Activated naive CD4-positive, alpha-beta T cell (primary cell): ENCODE data around the gene BTF3L4.
A peak's percentile ranks its signal among the peaks of the same experiment; 100 is the strongest.
"Not testable (repeated sequence)": the region's sequence is repeated elsewhere in the genome, so short reads cannot be mapped to it uniquely, and the experiment has no call there.

Experiments used
- DNase-seq, 4 experiments: peaks; one replicate each; lab custom pipeline; 2025; lab: John Stamatoyannopoulos, UW

The BTF3L4 gene

GRCh38 chr1:52056163-52056936 lies at the start of gene BTF3L4:
TSS of gene BTF3L4 (plus strand) at chr1:52056295. CDS start at chr1:52059848, 3,553 bp downstream.
- peak; percentile 73 to 86 (median 82) for DNase-seq

GRCh38 chr1:52007215-52008002 lies 48.7 kb upstream of the BTF3L4 start:
- DNase-seq: no peak

GRCh38 chr1:52008071-52008809 lies 47.9 kb upstream of the BTF3L4 start:
- no peak for DNase-seq

- DNase-seq: no peak
These were observed 34.0 kb upstream of the BTF3L4 start for GRCh38 chr1:52022133-52022532.

GRCh38 chr1:52026278-52026677 lies 29.8 kb upstream of the BTF3L4 start:
- no peak for DNase-seq

- DNase-seq: no peak
These were observed 27.8 kb upstream of the BTF3L4 start for GRCh38 chr1:52028328-52028727.

- DNase-seq: not testable (repeated sequence)
These were observed 27.3 kb upstream of the BTF3L4 start for GRCh38 chr1:52028839-52029238.

- no peak for DNase-seq
These were observed 23.8 kb upstream of the BTF3L4 start for GRCh38 chr1:52032124-52032784.

GRCh38 chr1:52032785-52033131 lies 23.3 kb upstream of the BTF3L4 start:
- peak in 1 of 4 experiments; percentile 3 for DNase-seq

- DNase-seq: peak; percentile 48 to 82 (median 68)
These were observed 22.7 kb upstream of the BTF3L4 start, which contains the start of gene KTI12 for GRCh38 chr1:52033190-52034049. TSS of gene KTI12 (minus strand) at chr1:52033810. CDS start at chr1:52033761, 49 bp downstream.

GRCh38 chr1:52034050-52034384 lies 22.1 kb upstream of the BTF3L4 start:
- DNase-seq: no peak

- no peak for DNase-seq
These were observed 18.7 kb upstream of the BTF3L4 start for GRCh38 chr1:52037402-52037814.

GRCh38 chr1:52037909-52038308 lies 18.2 kb upstream of the BTF3L4 start:
- no peak for DNase-seq

GRCh38 chr1:52041551-52042185 lies 14.4 kb upstream of the BTF3L4 start:
- DNase-seq: no peak

GRCh38 chr1:52045236-52045635 lies 10.9 kb upstream of the BTF3L4 start:
- no peak for DNase-seq

GRCh38 chr1:52045666-52046195 lies 10.4 kb upstream of the BTF3L4 start:
- not testable (repeated sequence) for DNase-seq

GRCh38 chr1:52049337-52049736 lies 6.8 kb upstream of the BTF3L4 start:
- DNase-seq: not testable (repeated sequence)

GRCh38 chr1:52053862-52054261 lies 2.2 kb upstream of the BTF3L4 start:
- DNase-seq: no peak

GRCh38 chr1:52054496-52055065 lies 1.5 kb upstream of the BTF3L4 start:
- no peak for DNase-seq
